ENCODE measurements around the gene RPS6KA5.
"Not testable (repeated sequence)": the region's sequence is repeated elsewhere in the genome, so short reads cannot be mapped to it uniquely, and the experiment has no call there.

The RPS6KA5 gene

DNA sequence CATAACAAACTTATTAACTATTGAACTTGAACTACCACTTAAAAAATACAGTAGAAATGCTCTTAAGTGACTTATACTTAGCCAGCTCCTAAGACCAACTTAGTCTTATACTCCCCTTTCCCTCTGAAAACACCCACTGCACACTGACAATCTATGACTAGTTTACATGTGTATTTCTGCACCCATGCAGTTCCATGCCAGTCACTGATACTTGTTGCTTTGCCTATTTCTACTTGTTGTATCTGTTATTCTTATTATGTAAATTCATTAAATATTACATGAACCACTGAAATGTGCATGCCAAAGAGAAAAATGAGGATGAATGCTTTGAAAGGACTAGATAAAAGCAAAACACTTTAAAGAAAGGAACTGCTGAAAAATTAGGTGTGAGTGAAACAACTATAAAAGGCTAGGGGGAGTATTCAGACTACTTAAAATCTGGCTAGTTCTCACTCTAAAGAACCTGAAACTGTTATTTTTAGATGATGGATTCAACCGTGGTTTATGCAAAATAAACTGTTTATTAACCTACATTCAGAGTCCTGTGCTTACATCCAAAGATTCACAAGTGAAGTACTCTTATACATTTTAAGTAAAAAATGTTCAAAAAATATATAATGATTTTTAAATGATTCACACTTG is 74.7 kb downstream of the RPS6KA5 start:
- DNase-seq (ENCODE audit: low spot score) = no peak

DNA sequence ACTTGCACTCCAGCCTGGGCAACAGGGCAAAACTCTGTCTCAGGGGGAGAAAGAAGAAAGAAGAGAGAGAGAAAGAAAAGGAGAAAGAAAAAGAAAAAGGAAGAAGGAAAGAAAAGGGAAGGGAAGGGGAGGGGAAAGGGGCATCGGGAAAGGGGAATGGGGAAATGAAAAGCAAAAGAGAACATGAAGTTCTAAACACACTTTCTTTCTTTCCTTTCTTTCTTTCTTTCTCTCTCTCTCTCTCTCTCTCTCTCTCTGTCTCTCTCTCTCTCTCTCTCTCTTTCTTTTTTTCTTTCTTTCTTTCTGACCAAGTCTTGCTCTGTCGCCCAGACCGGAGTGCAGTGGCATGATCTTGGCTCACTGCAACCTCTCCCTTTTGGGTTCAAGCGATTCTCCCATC is 76.9 kb downstream of the RPS6KA5 start:
- DNase-seq (ENCODE audit: low spot score) = no peak

DNA sequence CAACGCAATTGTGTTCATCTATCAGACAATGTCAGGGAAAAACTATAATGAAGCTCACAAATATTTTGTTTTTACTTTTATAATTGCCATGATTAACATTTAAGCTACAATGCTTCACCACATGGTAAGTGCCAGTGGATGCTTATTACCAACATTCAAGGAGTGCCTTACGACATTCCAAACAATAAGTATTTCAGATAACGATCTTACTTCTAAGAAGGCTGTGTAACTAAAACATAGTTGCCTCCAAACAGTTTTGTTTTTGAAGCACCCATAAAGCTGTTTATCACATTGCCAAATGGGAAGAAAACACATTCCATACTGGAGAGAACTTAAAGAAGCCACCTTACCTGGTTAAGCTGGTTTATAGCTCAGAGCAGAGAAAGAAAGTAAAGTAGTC is 78.8 kb downstream of the RPS6KA5 start:
- DNase-seq (ENCODE audit: low spot score) = no peak

DNA sequence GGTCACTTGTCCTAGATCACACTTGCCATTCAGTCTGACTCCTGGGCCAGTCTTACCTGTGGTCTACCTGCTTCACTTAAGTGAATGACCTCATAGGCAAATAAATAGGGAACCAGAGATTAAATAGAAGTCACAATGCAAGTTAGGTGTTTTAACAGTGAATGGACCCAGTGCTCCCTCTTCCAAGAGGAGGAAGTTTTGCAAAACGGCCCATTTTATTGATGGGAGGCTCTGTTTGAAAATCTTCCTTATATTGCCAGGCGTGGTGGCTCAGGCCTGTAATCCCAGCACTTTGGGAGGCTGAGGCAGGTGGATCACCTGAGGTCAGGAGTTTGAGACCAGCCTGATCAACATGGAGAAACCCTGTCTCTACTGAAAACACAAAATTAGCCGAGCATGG is 79.8 kb downstream of the RPS6KA5 start:
- not testable (repeated sequence) for DNase-seq (ENCODE audit: low spot score)

DNA sequence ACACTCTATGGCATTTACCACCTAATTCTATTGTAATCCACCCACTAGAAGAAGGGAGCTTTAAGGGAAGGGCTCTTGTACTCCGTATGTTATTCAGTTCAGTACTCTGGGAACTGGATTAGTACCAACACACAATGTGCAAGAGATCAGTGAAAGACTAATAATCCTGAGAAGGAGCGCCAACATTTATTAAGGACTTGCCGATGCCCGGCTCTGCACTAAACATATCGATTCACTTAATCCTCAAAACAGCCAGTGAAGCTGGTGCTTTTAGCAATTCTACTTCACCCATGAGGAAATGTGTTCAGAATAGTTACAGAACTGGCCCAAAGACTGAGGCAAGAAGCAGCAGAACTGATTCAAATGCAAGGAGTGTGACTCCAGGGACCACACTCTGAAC is 80.9 kb downstream of the RPS6KA5 start:
- no peak for DNase-seq (ENCODE audit: low spot score)

DNA sequence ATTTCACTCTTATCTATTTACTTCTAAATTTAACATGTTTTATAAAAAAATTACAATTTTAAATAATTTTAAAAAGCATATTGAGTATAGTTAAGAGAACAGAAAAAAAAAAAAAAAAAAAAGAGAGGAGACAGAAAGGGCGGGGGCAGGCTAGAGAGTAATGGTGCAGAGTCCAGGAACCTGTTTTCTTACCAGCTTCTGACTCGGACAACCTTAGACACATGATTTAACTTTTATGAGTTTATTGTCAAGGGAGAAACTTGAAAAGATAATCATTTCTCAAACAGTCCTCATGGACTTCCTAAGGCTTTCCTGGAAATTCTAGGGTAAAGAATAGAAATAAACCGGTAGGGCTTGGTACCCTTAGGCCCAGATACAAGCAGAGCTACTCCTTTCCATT is 84.3 kb downstream of the RPS6KA5 start:
- no peak for DNase-seq (ENCODE audit: low spot score)

DNA sequence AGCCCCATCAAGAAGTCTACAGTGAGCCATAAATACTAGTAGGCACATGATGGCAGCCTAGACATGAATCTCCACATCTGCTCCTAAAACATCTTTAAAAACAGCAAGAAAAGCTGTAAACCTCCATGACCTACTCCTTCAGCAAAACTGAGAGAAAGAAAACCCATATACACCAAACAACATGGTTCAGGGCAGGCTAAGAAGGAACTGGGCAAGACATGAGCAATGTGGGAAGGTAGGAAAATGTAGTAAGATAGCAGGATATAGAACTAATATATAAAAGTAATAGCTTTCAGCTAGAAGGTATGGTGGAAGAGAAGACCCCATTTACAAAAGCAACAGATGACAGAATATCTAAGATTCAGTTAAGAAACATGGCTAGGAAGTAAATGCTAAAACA is 88.8 kb downstream of the RPS6KA5 start:
- DNase-seq (ENCODE audit: low spot score) = no peak

DNA sequence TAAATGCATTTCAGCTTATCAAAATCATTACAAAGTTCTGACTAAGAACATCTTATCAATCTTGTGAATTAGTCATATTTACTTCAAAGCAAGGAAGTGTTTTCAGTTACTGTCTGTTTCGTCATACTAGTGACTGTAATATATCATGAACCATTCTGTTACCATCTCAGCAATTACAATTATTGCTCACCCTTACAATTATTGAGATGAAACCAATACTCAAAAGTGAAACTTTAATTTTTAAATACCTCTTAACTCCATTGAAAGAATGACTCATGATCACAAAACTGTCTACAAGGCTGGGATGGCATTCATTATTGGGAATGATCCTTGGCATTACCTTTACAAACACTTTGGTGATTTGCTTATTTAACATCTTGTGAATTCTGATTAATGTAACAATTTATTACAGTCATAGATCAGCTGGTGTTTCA is 90.3 kb downstream of the RPS6KA5 start:
- peak; percentile 90 for DNase-seq (ENCODE audit: low spot score)

DNA sequence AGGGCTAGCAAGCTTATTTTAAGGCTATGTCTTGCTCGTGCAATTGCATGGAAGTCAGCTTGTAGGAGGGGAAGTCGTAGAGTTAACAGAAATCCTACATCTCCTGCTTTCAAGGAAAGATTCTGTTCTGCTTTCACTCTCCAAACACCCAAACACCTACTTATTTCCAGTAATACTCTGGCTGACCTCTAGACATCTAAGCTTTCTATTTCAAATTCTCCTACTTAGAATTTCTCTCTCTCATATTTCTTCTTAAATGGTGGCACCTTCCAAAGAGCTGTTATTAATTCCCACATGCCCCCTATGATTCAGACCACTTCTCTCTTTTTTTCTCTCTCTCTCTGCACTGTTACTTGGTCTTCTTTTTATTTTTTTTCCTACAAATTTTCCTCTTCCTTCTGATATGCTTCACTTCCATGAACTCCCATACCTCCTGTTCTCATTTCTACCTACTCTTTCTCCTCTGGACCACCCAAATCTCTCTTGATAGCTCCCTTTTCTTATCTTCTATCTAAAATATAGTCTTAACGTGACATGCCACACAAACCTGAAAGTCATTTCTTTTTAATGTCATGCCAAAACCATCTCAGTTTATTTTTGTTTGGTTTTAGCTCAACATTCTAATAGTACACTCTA is 90.8 kb downstream of the RPS6KA5 start:
- DNase-seq (ENCODE audit: low spot score) = peak; percentile 37

DNA sequence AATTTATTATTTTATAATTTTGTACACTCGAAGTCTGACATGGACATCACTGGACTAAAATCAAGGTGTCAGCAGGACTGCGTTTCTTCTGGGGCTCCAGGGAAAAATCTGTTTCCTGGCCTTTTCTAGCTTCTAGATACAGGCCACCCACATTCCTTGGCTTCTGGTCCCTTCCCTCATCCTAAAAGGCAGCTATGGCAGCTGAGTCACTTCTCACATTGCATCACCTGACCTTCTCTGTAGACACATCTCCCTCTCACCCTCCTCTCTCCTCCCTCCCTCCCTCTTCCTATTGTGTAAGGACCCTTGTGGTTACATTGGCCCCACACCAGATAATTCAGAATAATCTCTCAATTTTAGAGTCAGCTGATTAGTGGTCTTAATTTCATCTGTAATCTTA is 92.4 kb downstream of the RPS6KA5 start:
- no peak for DNase-seq (ENCODE audit: low spot score)

DNA sequence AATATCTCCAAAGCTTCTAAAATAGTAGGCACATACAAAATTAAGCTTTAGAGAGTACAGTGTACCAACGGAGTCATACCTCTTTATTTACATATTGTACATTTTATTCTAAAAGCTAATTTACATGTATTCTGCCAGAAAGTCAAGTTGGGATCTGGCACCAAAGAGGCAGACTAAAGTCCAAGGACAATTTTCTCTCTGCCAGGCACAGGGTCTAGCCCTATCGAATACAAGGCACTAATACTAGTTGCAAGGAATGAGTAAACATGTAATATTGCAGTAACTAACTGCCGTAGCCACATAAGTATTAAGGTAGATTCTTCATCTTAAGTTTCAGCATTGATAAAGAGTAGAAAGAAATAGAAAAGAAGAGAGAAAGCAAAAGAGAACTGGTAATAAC is 93.9 kb downstream of the RPS6KA5 start:
- no peak for DNase-seq (ENCODE audit: low spot score)

DNA sequence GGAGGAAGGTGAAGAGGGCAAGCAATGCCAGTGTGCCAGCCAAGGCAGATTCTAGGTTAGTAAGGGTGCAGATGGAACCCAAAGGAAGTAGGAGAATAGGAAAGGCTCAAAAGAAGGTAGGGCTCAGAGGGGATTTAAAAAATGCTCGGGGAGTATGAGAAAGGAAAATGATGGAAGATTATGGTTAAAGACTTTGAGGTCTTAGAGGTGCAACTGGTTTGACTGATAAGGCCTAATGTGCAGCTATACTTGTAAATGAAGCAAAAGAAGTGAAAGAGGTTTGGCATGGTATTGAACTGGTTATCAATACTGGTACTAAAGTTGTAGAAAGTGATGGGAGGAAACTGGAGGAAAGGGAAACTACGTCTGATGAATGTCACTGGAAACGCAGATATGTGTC is 94.7 kb downstream of the RPS6KA5 start:
- no peak for DNase-seq (ENCODE audit: low spot score)

DNA sequence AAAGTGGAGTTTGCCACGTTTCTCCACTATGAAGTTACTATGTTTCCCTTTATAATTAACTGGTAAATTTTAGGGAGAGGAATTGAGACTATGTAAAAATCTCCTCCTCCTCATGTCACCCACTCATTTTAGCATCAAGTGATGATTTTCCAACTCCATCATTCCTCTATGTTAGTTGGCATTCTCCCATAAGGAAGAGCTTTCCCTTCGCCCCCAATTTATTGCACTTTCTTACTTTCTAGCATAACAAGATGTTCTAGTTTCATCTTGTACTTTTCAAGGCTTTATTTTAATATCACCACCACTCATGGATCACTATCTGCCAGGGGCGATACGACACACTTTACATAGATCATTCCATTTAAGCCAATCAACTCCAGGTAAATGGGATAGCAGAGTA is 97.1 kb downstream of the RPS6KA5 start:
- DNase-seq (ENCODE audit: low spot score) = no peak

DNA sequence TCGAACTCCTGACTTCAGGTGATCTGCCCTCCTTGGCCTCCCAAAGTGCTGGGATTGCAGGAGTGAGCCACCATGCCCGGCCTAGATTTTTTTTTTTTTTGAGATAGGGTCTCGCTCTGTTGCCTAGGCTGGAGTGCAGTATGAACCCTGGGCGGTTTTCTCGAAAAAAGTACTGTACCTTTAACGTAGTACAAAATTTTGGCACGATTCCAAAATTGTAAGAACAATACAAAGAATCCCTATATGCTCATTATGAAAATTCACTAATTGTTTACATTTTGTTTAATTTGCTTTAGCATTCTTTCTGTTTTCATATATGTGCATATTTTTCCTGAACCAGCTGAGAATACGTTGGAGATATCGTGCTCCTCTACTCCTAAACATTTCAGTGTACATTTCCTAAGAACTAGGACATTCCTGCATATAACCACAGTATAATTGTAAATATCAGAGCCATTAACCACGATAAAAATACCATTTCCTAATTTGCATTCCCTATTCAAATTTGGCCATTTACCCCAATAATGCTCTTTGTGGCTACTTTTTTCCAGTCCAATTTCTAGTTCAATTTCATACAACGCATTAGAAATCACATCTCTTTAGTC is 97.8 kb downstream of the RPS6KA5 start:
- no peak for DNase-seq (ENCODE audit: low spot score)

DNA sequence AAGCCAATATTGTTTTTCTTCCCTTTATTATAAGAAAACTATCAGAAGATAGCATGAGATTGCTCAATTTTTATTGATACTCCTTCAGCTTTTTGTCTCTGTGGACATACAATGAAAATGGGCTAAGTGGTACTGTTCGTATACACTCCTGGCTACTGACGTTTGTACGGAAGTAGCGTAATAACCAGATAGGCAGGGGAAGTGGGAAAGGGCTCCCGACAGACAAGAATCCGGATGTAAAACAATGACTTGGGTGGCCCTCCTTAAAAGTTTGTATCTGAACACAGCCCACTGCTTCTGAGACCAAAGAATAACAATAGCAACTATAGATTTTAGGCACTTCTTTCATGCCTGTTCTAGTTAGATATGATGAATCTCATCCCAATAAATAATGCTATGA is 99.6 kb downstream of the RPS6KA5 start:
- DNase-seq (ENCODE audit: low spot score) = no peak

DNA sequence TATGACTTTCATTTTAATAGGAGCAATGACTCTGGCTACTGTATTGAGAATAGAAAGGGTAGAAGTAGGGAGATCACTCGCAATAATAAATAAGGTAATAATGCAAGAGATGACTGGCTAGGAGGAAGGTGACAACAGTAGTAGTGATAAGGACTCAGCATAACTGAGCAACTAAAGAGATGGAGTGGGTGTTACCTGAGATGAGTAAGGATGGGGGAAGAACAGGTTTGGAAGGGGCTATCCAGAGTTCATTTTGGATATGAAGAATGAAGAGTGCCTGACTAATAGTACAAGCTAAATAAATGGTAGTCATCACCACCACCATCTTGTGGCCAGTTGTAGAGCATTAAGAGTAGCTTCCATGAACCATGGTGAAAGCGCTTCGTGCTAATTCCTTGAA is 101.1 kb downstream of the RPS6KA5 start:
- no peak for DNase-seq (ENCODE audit: low spot score)

DNA sequence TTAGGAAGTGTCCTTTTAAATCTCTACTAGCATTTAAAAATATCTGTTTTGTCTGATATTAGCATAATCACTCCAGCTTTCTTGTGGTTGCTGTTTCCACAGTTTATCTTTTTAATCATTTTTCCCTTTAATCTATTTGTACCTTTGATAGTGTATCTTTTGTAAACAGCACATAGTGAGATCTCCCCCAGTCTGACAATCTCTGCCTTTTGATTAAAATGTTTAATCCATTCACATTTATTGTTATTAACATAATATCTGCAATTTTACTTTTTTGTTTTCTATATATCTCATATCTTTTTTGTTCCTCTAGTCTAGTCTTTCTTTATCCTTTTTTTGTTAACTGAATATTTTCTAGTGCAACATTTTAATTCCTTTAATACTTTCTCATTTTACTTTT is 104.2 kb downstream of the RPS6KA5 start:
- DNase-seq (ENCODE audit: low spot score) = no peak

DNA sequence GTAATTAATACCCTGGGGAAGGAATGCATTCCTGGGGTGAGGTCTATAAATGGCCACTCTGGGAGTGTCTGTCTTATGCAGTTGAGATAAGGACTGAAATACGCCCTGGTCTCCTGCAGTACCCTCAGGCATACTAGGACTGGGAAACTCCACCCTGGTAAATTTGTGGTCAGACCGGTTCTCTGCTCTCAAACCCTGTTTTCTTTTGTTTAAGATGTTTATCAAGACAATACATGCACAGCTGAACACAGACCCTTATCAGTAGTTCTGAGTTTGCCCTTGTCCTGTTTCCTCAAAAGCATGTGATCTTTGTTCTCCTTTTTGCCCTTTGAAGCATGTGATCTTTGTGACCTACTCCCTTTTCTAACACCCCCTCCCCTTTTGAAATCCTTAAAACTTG is 106.8 kb downstream of the RPS6KA5 start:
- DNase-seq (ENCODE audit: low spot score) = not testable (repeated sequence)

DNA sequence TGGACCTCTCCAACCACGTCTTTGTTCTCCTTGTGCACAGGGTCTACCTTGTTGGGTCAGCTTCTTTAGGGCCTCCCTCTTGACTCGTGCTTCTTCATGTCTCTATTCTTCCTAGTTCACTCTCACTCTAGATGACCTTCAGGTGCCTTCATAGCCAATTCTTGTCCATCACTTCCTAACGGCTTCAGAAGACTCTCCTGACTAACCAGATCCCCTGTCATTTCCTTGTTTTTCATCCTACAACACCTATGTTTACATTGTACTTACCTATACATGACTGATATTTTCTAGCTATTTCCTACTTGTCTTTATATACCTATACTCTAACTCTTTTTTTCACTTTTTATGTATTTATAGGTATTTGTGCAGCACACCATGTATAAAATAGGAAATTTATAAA is 117.1 kb downstream of the RPS6KA5 start:
- no peak for DNase-seq (ENCODE audit: low spot score)

DNA sequence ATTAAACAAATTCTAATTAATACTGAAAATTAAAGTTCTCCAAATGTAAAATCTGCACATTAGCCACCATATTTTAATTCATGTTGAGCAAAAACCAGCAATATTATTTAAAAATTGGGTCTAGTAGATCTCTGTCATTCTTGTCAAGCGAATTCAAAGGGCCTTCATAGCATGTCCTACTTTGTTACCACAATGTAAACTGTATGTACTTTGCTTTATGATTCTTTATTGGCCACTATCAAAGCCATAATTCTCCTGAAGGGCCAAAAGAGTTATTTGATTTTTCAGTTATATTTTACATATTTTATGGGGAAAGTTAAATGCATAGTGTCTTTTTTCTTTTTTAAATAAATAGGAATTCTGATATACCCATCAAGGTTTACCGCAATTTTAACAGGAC is 117.9 kb downstream of the RPS6KA5 start:
- no peak for DNase-seq (ENCODE audit: low spot score)

DNA sequence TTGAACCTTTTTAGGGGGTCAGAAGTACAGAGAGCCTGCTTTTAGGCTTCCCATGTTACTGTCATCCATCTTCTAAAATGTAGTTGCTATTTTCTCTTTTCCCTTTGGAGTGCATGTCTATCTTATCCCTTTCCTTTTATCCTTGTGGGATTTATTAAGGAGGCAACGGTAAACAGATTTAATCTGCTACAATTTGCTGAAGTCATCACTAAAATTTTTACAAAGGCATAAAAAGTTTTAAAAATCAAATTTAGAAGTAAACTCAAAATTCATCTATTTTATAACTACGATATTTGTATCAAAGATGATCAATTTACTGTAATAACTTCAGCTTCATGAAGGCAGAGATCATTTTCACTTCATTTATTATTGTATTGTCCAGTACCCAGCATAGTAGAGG is 118.7 kb downstream of the RPS6KA5 start:
- DNase-seq (ENCODE audit: low spot score) = no peak

DNA sequence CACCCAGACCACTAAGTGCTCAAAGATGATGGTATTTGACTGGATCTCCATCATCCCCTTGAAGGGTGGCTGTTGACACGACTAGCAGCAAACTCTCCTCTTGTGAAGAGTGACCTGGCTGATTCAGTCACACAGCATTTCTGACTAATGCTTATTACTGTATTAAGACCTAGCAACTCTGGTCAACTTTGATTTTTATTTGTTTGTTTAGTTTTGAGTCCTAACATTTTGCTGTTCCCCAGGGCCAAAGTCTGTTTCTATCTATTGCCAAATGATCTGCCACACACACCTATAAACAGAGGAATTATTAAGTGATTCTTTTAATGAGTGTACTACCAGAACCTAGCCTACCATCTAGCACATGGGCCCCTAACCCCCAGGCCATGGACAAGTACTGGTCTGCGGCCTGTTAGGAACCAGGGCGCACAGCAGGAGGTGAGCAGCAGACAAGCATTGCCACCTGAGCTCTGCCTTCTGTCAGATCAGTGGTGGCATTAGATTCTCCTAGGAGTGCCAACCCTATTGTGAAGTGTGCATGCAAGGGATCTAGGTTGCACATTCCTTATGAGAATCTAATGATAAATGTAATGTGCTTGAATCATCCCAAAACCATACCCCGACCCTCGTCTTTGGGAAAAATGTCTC is 120.0 kb downstream of the RPS6KA5 start:
- DNase-seq (ENCODE audit: low spot score) = no peak

DNA sequence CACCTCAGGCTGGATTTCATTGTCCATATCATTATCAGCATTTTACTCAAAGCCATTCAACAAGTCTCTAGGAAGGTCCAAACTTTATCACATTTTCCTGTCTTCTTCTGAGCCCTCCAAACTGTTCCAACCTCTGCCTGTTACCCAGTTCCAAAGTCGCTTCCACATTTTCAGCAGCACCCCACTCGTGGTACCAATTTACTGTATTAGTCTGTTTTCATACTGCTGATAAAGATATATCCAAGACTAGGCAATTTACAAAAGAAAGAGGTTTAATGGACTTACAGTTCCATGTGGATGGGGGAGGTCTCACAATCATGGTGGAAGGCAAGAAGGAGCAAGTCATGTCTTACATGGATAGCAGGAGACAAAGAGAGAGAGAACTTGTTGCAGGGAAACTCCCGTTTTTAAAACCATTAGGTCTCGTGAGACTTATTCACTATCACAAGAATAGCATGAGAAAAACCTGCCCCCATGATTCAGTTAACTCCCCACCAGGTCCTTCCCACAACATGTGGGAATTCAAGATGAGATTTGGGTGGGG is 121.1 kb downstream of the RPS6KA5 start:
- DNase-seq (ENCODE audit: low spot score) = not testable (repeated sequence)
